Rectal smooth muscle tissue (tissue), 1 donor: Measurements from ENCODE around the gene REP15.

Experiments used
- H3K27ac ChIP-seq: one replicate; pipeline ENCODE4 v1.7.0; 2013; ENCODE audit warnings: low read depth, low read length, inconsistent platforms
- H3K27me3 ChIP-seq: one replicate; pipeline ENCODE4 v1.7.0; 2013; ENCODE audit warnings: low read length; ENCODE audit not compliant: control insufficient read depth, insufficient read depth
- H3K36me3 ChIP-seq: one replicate; pipeline ENCODE4 v1.7.0; 2013; ENCODE audit warnings: low read length; ENCODE audit not compliant: control insufficient read depth, insufficient read depth
- H3K4me1 ChIP-seq: one replicate; pipeline ENCODE4 v1.7.0; 2013; ENCODE audit warnings: low read length; ENCODE audit not compliant: control insufficient read depth, insufficient read depth
- H3K4me3 ChIP-seq: one replicate; pipeline ENCODE4 v1.7.0; 2013; ENCODE audit warnings: low read length
- H3K9ac ChIP-seq: one replicate; pipeline ENCODE4 v1.7.0; 2013; ENCODE audit warnings: low read length

The REP15 gene

GRCh38 chr12:27674989-27675388, 21.3 kb upstream of the REP15 start:
- Histone ChIP-seq H3K36me3 (peaks cover 9% of the 10 kb centered on the region), H3K27ac (no peak overlapping the region), H3K9ac (no peak overlapping the region), H3K27me3 (no peaks in the 10 kb centered on the region), H3K4me3 (no peak overlapping the region), H3K4me1 (no peaks in the 10 kb centered on the region)

GRCh38 chr12:27680619-27681018, 15.6 kb upstream of the REP15 start:
- peaks cover 9% of the 10 kb centered on the region for H3K36me3 ChIP-seq
- no peak overlapping the region for H3K9ac ChIP-seq
- H3K27ac ChIP-seq: no peak overlapping the region
- H3K27me3 ChIP-seq: no peaks in the 10 kb centered on the region
- H3K4me1 ChIP-seq: no peaks in the 10 kb centered on the region
- H3K4me3 ChIP-seq: no peak overlapping the region

DNA sequence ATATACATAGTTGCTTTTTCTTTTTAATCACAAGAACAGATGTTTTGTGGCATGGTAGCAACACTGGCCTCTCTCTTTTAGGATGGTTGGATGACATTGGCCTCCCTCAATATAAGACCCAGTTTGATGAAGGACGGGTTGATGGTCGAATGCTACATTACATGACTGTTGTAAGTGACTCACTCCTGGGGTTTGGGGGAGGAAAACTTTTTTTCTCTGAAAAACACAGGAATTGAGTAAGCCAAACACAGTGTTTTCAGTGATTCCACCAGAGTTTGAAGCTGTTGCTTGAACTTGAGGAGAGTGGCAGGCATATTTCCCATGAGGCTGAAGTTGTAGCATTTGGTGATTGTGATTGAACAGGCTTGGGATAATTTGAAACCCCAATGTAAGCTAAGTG, 13.7 kb upstream of the REP15 start:
- no peak overlapping the region for H3K27ac ChIP-seq
- H3K4me3 ChIP-seq: no peak overlapping the region
- H3K9ac ChIP-seq: no peak overlapping the region
- no peaks in the 10 kb centered on the region for H3K27me3 ChIP-seq
- no peaks in the 10 kb centered on the region for H3K4me1 ChIP-seq
- H3K36me3 ChIP-seq: peaks cover 5% of the 10 kb centered on the region

- no peak overlapping the region for H3K27ac ChIP-seq
- H3K9ac ChIP-seq: no peak overlapping the region
- peaks cover 12% of the 10 kb centered on the region for H3K36me3 ChIP-seq
- no peak overlapping the region for H3K4me3 ChIP-seq
- H3K4me1 ChIP-seq: no peaks in the 10 kb centered on the region
- H3K27me3 ChIP-seq: no peaks in the 10 kb centered on the region
These were observed 11.0 kb upstream of the REP15 start for GRCh38 chr12:27685274-27685673.

DNA sequence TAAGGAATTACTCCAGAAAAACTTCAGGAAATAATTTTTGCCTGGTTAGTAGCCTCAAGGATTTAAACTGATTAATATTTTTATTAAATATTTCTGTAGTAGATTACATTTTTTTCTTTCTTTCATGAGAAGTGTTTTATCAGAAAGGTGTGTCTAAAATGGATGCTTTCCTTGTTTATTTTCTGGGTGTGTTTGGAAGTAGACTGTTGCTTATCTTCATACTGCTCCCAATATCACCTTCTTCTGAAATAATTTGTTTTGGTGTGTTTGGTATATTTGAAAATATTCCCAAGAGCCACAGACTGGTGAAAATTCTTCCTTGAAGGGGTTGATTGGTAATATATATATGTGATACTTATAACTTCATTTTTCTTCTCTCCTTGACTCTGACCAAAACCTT, 10.1 kb upstream of the REP15 start:
- Histone ChIP-seq H3K27me3 (no peaks in the 10 kb centered on the region), H3K9ac (no peak overlapping the region), H3K27ac (no peak overlapping the region), H3K4me3 (no peak overlapping the region), H3K36me3 (peaks cover 13% of the 10 kb centered on the region), H3K4me1 (no peaks in the 10 kb centered on the region)

- peaks cover 16% of the 10 kb centered on the region for H3K36me3 ChIP-seq
- H3K4me3 ChIP-seq: no peak overlapping the region
- H3K27me3 ChIP-seq: no peaks in the 10 kb centered on the region
- no peaks in the 10 kb centered on the region for H3K4me1 ChIP-seq
- no peak overlapping the region for H3K27ac ChIP-seq
- H3K9ac ChIP-seq: no peak overlapping the region
These were observed 7.6 kb upstream of the REP15 start for GRCh38 chr12:27688671-27689070.

DNA sequence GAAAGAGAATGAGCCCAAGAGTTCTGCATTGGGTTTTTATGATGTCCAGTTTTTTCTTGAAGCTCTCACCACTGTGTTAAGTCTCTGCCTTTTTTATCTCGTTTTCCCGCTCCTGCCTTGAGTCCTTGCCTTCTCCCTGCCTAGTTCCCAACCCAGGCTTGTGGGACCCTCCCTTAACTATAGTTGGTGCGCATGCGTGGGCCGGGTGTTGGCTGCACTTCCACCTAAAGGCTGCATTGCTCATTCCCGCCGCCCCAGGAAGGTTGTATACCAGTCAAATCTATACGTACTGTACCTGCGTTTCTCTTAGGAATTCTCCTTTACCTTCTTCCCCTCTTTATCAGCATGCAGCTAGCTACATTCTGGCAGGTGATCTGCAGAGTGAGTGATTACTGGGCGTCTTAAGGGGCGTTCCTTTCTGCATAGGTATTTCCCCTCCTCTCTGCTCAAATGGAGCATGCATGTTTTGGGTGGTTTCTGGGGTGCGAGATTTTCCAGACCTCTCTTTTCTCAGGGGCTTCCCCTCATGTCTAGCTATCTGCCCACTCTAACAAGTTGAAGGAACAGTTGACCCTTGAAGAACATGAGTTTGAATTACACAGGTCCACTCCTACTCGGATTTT, 6.6 kb upstream of the REP15 start:
- Histone ChIP-seq H3K27me3 (no peaks in the 10 kb centered on the region), H3K9ac (no peak overlapping the region), H3K27ac (no peak overlapping the region), H3K36me3 (peaks cover 16% of the 10 kb centered on the region), H3K4me3 (no peak overlapping the region), H3K4me1 (no peaks in the 10 kb centered on the region)

- Histone ChIP-seq H3K4me3 (no peak overlapping the region), H3K36me3 (peaks cover 16% of the 10 kb centered on the region), H3K27ac (no peak overlapping the region), H3K4me1 (no peaks in the 10 kb centered on the region), H3K27me3 (no peaks in the 10 kb centered on the region), H3K9ac (no peak overlapping the region)
These were observed 2.8 kb upstream of the REP15 start for GRCh38 chr12:27693403-27693802.

DNA sequence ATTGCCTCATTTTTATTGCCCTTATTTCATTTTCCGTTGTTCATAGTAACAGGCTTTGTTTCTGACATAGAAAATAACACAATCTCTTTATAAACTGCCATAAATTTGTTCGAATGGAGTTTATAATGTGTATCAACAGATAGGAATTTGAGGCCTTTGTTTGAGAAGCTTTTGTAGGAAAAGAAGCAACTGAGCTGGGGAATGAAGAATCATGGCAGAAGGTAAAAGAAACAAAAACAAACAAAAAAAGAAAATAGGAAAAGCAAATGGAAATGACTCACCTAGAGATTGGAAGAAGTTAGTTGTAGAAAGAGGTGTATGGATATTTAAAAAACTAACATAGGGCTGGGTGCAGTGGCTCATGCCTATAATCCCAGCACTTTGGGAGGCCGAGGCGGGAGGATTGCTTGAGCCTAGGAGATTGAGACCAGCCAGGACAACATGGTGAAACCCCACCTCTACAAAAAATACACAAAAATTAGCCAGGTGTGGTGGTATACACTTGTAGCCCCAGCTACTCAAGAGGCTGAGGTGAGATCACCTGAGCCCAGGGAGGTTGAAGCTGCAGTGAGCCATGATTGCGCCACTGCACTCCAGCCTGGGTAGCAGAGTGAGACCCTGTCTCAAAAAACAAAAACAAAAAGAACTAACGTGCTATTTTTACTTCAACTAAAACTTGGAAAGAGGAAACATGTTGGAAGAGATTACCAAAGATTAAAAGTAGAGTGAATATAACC, 523 bp upstream of the REP15 start:
- Histone ChIP-seq H3K9ac (no peak overlapping the region), H3K4me1 (no peaks in the 10 kb centered on the region), H3K4me3 (no peak overlapping the region), H3K27ac (no peak overlapping the region), H3K27me3 (no peaks in the 10 kb centered on the region), H3K36me3 (peaks cover 6% of the 10 kb centered on the region)

DNA sequence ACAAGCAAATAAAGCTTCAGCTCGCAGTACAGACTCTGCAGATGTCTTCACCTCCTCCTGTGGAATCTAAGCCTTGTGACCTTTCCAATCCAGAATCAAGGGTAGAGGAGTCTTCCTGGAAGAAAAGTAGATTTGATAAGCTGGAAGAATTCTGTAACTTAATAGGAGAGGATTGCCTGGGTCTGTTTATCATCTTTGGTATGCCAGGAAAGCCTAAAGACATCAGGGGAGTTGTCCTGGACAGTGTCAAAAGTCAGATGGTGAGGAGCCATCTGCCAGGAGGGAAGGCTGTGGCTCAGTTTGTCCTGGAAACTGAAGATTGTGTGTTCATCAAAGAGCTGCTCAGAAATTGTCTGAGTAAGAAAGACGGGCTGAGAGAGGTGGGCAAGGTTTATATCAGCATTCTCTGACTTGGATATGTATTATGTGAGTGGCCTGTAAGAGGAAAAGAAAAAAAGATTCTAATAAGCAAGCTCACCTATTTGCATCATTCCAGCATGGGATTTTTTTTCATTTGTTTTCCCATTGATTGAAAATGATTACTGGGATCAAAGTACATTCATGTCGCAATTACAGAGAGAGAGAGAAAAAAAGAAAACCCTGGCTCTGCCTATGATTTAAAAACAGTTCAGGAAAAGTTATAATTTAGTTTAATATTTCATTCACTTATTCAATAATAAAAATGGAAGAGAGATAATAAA, 767 bp downstream of the REP15 start:
- H3K27ac ChIP-seq: no peak overlapping the region
- no peaks in the 10 kb centered on the region for H3K27me3 ChIP-seq
- no peak overlapping the region for H3K9ac ChIP-seq
- H3K4me3 ChIP-seq: peak overlapping the region; percentile 11
- peaks cover 2% of the 10 kb centered on the region for H3K36me3 ChIP-seq
- no peaks in the 10 kb centered on the region for H3K4me1 ChIP-seq

DNA sequence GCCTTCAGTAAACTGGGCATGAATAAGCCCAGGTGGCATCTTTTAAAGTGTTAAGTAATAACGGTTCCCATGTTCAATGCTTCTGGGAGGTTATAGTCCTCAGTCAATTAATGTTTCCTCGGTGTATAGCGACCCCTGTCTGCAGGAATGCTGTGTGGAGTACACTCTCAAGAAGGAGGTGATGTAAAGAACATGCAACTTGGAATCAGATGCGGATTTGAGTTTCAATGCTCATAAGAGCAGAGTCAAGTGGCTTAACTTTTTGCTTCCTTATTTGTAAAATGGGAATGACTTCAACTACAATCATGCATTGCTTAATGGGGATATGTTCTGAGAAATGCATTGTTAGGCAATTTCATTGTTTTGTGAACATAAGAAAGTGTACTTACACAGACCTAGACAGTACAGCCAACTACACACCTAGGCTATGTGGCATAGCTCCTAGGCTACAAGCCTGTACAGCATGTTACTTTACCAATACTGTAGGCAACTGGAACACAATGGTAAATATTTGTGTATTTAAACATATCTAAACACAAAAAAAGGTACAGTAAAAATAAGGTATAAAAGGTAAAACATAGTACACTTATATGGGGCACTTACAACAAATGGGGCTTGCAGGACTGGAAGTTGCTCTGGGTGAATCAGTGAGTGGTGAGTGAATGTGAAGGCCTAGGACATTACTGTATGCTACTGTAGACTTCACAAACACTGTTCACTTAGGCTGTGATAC, 7.6 kb downstream of the REP15 start:
- Histone ChIP-seq H3K4me3 (no peak overlapping the region), H3K27me3 (no peaks in the 10 kb centered on the region), H3K9ac (no peak overlapping the region)

GRCh38 chr12:27705263-27705662, 9.0 kb downstream of the REP15 start:
- H3K36me3 ChIP-seq: no peaks in the 10 kb centered on the region
- H3K27me3 ChIP-seq: no peaks in the 10 kb centered on the region
- H3K9ac ChIP-seq: no peak overlapping the region
- no peak overlapping the region for H3K4me3 ChIP-seq
- no peak overlapping the region for H3K27ac ChIP-seq
- H3K4me1 ChIP-seq: no peaks in the 10 kb centered on the region

More for the DNA sequence above, 7.6 kb downstream of the REP15 start:
- no peak overlapping the region for H3K27ac ChIP-seq
- no peaks in the 10 kb centered on the region for H3K36me3 ChIP-seq
- H3K4me1 ChIP-seq: no peaks in the 10 kb centered on the region
